NCI-H2196 treated with DMSO at 0.1 percent for 48 hours (cell line): ENCODE results near the gene RNF146.
"Not testable (repeated sequence)": the region's sequence is repeated elsewhere in the genome, so short reads cannot be mapped to it uniquely, and the experiment has no call there.

Source experiments
- DNase-seq: peaks from one replicate; lab custom pipeline; 2025; ENCODE audit not compliant: unreplicated experiment; lab: John Stamatoyannopoulos, UW

The RNF146 gene, protein sequence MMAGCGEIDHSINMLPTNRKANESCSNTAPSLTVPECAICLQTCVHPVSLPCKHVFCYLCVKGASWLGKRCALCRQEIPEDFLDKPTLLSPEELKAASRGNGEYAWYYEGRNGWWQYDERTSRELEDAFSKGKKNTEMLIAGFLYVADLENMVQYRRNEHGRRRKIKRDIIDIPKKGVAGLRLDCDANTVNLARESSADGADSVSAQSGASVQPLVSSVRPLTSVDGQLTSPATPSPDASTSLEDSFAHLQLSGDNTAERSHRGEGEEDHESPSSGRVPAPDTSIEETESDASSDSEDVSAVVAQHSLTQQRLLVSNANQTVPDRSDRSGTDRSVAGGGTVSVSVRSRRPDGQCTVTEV

DNA sequence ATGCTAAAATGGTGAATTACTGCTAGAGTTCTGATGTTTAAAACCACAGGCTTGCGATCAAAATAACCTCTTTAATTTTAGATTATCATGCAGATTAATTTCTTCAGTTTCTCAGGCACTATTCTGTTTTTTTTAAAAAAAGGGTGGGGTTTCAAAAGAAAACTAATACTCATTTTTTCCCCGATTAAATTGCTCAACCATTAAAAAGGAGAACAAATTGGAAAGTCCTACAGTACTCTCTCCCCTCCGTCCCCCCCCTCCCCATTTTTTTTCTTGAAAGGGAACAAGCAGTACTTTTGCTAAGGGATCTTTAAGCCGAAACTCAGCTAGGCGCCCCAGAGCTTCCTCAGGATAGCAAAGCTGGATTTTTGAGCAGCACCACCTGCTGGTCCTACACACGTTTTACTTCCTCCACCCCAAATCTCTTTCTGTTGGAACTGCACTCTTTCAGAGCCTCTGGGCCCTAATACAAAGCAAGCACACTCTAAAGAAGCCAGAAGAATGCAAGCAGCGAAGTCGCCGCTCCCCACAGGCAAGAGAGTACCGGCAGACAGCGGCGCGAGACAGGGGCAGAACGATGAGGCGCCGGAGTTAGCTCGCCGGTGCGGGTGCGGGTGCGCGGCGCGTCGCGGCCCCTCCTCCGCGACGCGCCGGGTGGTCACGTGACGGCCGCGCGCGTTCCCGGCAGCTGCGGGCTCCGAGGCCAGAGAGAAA, at the start of gene RNF146:
Gene RNF146, plus strand, starts transcription at position 687 of the 714 bp plus-strand sequence. CDS start 13,475 bp downstream, outside the sequence.
- peak; percentile 81 for DNase-seq

DNA sequence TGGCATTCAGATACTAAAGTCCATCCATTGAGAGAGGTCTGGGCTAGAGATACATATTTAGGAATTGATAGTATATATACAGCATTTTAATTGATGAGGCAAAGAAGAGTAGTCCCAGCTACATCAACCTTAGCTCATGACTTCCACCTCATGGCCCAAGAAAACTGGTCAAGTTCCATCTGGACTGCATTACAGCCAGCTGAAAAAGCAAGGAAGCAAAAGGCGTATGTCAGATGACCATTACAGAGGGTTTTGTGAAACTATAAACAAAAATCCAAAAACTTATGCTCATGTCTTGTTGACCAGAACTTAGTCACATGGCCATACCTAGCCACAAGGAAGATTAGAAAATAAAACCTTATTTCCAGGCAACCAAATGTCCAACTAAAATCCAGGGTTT, 46.8 kb upstream of the RNF146 start:
- no peak for DNase-seq

DNA sequence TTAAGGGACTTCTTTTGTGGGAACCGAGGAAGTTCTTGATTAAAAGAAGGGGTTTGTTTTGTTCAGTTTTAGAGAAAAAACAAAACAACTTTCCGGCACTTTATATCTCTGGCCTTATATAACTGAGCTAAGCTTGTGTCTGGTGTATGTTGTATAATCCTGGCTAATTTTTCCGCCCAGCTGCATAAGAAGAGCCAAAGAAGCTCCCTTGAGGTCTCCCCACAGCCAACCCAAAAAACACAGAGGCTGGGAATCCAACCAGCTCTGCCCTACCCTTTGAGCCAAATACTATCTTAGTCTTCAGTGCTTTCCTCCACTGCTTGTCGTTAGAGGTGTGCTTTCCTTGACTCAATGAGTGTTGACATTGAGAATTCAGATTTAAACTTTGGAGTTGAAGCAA, 45.5 kb upstream of the RNF146 start:
- DNase-seq, result no peak

DNA sequence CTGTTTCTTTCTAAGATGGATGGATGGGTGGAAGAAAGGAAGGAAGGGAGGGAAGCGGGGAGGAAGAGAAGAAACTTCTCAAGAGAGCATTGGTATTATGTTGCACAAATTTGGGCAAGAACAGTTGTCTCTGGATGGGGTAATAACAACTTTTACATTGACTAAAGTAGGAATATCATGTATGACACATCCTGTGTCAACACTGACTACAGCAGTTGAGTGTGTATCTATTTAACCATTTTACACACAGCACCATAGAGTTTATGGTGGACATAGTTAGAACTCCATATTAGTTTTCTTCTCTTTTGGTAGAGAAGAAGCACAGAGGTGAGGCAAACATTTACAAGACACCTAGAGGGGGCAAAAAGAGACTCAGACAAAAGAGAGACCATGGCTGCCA, 44.2 kb upstream of the RNF146 start:
- no peak for DNase-seq

DNA sequence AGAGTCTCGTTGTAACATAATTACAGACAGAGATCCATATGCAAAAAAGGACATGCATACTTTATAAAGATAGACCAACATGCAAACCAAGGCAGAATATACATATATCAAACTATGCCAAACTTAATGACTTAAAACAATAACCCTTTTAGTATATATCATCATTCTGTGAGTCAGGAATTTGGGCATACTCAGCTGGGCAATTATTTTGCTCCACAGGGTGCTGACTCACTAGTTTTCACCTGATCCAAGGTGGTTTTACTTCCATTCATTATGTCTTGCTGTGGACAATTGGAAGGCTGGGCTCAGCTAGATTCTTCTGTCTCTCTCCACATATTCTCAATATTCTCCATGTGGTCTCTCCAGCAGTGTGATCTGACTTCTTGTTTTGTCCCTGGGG, 41.2 kb upstream of the RNF146 start:
- DNase-seq, result no peak

DNA sequence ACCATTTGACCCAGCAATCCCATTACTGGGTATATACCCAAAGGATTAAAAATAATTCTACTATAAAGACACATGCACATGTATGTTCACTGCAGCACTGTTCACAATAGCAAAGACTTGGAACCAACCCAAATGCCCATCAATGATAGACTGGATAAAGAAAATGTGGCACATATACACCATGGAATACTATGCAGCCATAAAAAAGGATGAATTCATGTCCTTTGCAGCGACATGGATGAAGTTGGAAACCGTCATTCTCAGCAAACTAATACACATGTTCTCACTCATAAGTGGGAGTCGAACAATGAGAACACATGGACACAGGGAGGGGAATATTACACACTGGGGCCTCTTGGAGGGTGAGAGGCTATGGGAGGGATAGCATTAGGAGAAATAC, 32.8 kb upstream of the RNF146 start:
- DNase-seq, result not testable (repeated sequence)

DNA sequence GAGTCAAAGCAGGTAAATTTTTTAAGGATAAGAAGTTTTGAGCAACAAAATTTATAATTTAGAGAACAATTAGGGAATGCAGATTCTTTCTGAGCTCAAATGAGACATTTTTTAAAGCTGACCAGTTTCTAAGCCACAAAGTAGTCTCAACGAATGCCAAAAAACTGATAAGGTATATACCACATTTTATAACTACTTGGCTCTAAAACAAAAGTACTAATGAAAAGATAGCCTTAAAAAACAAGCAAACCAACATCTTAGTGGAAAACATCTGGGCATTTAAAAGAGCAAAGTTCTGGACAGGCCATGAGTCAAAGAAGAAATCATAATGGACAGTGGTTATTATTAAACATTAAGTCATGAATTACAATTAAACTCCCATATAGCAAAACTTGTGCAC, 23.2 kb upstream of the RNF146 start:
- DNase-seq, result no peak

DNA sequence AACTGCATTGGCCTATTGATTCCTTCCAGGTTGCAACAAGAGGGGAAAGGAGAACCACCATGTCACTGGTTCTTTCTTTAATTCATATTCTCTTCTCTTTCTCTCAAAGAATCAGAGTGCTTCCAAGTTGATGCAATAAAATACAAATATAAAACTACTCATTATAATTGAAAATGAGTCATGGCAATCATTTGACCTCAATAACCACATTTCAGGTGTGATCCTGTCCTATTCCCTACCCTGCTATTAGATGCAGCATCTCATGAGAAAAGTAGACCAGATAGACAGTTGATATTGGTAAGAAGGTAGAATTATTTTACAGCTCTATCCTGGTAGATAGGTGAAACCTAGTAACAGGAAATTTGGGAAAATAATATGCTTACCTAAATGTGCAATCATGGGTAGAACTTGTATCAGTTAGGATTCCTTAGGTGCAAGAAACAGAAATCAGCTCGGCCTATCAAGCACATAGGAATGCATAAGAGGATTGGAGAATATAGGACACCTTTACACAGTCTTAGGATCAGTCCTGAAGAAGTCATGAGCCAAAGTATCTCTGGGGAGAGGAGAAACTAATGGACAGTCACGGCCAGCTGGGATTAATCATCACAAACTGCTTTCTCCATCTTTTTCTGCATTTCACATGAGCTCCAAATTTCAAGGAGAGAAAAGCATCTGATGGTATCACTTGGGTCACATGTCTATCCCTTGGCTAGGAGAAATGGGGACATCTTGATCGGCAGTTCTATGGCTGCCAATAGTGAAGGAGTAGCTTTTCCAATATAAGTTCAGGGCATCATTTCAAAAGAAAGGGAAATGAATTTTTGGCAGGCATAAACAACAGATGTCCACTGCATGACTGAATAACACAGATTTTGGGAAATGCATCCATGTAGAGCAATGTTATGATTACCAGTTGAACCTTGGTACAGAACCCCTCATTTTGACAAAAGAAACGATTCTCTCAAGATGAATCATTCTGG, 19.3 kb upstream of the RNF146 start:
- no peak for DNase-seq

DNA sequence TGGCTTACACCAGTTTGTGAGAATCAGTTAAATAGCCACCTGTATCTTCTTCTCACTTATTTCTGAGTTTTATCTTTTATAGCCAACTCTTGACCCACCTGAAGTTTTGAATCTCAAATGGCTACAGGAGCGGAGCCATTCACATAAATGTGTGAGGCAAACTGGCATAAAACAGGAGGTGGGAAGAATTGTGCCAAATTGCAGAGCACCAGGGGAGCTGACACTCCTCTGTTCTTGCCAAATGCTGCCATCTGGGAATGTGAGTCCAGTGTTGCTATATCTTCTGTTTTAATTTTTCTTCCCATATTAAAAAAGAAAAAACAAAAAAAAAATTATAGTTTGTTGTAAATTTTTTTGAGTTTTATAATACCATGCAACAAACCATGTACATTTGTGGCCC, 17.0 kb upstream of the RNF146 start:
- DNase-seq, result no peak

DNA sequence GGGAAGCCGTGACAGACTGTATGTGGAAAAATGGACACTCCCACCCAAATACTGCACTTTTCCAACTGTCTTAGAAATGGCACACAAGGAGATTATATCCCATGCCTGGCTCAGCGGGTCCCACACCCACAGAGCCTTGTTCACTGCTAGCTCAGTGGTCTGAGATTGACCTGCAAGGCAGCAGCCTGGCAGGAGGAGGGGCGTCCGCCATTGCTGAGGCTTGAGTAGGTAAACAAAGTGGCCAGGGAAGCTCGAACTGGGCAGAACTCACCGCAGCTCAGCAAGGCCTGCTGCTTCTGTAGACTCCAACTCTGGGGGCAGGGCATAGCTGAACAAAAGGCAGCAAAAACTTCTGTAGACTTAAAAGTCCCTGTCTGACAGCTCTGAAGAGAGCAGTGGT, 11.4 kb upstream of the RNF146 start:
- DNase-seq, result no peak

DNA sequence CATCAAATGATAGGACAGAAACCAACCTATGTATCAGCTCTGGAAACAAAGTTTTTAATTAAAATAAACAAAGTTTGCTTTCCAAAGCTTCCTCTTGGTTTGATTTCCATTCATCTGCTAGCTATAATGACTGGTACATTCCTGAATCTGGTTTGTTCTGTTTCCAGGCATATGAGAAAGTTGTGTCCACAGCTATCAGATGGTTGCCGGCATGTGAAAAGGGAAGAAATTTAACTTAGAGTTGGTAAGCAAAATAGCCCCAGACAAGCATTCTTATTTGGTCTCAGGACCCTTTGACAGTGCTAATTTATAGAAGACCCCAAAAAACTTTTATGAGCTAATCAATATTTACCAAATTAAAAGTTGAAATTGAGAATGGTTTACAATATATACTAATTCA, 3.8 kb upstream of the RNF146 start:
- DNase-seq, result no peak

DNA sequence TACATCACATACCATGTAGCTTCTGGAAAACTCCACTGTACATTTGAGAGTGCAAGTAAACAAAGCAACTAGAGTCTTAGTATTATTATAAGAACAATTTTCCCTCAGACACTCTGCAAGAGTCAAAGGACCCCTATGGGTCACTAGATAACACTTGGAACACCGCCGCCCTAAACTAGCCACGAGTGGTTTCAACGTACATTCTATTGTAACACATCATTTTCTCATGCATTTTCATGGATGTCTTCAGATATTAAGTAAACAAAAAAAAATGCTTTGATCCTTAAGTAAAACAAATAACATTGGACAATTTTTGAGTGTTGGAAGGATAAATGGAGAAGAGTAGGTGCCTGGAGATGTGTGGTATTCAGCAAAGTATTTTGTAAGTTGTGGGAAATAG, 3.2 kb upstream of the RNF146 start:
- no peak for DNase-seq

DNA sequence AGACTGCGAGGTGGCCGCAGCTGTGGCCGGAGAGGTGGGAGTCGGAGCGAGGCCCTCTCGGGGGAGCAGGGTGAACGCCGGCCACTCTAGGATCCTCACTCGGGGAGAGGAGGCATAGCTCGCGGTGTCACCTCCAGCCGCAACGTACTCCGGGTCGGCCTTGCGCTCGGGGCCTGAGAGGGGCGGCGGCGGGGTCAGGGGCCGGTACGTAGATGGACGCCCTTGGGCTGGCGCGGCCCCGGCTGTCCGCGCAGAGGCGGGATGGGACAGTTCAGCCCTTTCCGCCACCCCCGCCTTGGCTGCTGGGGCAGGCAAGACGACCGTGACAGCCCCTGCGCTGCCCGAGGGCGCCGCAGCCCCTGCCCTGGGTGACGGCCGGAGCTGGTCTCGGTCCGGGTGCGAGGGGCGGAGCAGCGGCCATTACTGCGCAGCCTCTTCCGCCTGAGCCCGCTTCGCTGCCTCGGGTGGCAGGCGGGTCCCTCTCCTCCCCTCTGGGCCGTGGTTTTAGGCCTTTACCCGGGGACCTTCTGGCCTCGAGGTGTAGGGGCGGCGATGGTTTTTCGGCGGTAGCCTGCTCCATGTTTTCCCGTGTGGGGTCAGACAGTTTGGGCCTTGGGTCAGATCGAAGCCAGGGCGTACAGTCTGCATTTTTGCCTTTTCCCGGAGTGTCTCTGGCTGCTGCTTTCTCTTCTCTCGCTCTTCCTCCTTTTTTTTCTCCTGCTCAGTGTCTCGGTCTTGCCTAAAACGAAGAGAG, 405 bp downstream of the RNF146 start:
- DNase-seq, result no peak

DNA sequence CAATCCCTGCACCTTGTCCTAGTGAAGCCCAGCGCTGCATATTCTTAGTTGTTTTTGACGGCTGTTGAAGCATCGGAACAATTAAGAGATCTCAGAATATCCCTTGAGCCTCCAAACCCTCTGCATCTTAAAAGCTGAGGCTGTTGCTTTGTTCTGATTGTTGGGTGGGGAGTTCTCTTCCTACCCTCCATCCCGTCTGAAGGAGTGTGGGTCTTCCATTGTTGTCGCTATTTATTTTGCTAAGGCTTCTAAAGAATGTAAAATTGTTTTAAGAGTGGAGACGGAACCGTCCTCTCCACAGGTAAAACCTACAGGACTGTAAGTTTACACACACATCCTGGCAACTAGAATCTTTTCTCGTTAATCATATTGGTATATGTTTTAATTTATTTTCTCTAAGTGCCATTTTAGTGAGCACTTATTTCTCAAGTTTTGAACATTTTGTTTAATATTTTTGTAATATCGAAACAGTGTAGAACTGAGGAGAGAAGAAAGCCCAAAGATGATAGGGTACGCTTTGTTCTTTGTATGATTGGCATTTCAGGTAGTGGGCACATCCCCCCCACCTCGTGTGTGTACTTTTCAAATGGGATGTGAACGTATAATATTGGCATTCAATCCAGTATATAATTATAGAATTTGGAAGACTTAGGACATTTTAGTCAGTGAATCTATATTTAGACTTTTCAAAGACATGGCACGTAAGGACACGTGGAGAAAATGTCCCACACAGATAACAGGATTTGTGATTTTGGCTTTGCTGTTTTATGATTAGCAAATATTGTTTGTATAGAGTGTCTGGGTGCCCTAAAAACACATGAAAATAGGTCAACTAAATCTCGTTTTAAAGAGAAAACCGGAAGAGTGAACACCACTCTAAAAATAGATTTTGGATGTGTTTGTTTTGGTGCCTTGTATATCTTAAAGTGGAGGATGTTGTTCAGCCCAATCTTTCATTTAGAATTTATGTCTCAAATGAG, 1.3 kb downstream of the RNF146 start:
- no peak for DNase-seq

DNA sequence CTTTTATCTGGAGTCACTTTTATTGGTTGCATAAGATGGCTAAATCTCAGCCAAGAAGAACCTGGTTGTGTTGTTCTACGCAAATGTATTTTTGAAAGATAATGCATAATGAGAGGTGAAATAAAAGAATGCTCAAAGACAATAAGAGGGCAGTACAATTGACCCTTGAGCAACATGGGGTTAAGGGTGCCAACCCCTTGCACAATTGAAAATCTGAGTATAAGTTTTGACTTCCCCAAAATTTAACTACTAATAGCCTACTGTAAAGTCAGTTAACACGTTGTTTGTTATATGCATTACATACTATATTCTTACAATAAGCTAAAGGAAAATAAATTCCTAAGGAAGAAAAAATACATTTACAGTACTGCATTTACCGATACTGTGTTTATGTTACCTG, 5.9 kb downstream of the RNF146 start:
- DNase-seq, result no peak

DNA sequence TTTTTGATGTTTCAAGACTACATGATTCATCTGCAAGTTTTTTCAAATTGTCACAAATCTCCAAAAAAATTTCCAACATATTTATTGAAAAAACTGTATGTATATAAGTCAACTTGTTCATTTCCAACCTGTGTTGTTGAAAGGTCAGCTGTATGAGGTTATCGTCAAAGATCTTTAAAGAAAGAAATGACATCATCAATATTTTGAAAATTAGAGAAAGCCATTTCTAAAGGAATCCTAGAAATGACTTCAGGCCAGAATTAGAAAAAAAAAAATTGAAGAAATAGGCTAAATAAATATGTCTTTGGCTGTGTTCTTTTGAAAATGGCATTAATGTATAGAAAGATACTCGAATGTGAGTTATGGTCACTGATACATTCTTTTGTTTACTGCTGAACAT, 6.8 kb downstream of the RNF146 start:
- DNase-seq, result no peak

DNA sequence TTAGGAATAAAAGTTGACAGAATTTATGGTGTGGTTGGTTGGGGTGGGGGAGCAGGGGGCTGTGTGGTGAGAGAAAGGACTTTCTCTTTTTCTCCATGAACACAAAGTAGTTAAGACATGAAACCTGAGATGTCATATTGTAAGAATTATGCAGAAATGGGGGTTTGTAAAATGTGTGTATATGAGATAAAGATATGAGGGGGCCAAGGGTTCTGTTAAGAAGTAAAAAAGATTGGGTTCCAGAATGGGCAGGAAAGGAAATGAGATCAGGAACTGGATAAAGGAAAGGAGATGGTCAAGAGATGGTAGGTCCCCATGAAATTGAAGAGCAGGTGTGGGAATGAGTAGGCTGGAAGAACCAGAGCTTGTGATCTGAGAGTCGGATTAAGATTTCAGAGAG, 9.7 kb downstream of the RNF146 start:
- no peak for DNase-seq

DNA sequence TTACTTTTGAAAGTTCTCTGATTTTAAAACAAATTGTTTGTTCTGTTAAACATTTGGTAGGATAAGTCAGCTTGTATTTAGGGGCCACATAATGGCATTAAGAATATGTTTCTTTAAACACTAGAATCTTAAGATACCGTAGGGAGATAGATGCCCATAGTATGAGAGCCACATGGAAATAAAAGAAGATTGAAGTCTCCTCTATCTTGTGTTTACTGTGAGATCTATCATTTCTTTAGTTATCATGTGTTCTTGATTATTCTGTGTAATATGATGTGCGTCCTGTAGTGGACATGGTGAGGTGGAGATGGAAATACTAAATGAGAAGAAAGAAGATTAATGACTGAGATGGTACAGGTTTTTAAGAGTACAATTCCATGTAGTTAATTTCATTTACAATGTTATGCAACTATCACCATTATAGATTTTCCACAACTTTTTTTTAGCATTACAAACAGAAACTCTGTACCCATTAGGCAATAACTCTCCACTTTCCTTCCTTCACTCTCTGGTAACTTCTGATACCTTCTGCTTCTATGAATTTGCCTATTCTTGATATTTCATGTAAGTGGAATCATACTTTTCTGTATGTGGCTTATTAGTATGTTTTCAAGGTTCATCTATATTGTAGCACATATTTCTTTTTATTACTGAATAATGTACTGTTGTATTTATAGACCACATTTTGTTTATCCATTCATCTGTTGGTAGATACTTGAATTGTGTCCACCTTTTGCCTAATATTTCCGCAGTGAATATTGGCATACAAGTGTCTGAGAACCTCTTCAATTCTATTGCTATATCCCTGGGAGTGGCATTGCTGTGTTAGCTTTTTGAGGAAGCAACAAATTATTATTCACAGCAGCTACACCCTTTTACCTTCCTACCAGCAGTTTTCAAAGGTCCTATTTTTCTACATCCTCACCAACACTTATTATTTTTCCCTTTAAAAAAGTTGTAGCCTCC, 11.5 kb downstream of the RNF146 start:
- DNase-seq, result no peak
